MV-4-11 (cell line): Measurements from ENCODE around the gene C11orf97.

Experiments
- DNase-seq: peaks from one replicate; lab custom pipeline; 2025; lab: John Stamatoyannopoulos, UW

The C11orf97 gene, protein sequence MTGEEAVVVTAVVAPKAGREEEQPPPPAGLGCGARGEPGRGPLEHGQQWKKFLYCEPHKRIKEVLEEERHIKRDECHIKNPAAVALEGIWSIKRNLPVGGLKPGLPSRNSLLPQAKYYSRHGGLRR

DNA sequence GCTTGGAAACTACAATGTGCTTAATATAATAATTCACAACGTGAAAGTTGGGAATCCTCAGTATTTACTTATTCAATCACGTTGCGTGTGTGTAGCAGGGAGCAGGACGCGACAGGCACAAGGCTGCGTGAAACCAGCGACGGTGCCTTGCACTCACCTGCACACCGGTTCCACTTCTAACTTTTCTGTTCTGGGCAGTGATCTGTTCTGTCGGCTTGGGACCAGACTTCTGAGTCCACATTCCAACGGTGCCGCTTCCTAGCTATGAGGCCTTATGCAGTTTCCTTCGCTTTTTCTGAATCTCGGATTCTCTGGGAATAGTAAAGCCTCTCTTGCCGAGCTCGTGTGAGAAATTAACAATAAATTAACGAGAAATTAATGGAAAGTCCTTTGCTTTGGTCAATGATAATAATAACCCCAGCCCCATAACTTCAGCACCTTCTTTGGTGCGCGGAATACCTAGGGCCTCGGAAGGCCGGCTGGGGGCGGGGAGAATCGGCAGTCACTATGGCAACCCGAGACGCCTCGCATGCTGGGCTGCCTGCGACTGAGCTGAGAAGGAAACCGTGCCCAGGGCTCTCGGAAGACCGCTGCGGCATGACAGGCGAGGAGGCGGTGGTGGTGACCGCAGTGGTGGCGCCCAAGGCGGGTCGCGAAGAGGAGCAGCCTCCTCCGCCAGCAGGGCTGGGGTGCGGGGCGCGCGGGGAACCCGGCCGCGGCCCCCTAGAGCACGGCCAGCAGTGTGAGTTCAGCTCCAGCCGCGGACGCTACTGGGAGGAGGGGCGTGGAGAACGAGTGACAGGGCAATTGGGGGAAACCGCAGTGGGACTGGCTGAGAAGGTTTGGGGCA is at the start of gene C11orf97:
Gene C11orf97, plus strand, starts transcription at position 530 of the 850 bp plus-strand sequence. Its CDS starts 68 bp downstream, at position 598.
- no peak for DNase-seq

DNA sequence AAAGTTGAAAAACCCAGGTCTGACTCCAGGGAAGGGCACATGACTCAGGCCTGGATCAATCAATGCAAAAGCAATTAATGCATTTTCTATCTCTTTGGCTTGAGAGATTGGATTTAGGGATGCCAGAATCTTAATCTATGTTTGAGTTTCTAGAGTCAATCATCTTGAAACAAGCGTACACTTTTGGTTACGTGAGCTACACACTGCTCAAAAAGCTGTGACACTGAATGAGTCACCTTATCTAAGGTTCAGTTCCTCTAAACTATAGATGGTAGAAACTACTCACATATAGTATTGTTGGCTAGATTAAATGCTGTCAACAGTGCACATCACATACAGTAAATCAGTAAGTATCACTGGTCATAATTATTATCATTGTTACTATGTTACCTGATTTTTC is 42.8 kb upstream of the C11orf97 start:
- peak; percentile 74 for DNase-seq

DNA sequence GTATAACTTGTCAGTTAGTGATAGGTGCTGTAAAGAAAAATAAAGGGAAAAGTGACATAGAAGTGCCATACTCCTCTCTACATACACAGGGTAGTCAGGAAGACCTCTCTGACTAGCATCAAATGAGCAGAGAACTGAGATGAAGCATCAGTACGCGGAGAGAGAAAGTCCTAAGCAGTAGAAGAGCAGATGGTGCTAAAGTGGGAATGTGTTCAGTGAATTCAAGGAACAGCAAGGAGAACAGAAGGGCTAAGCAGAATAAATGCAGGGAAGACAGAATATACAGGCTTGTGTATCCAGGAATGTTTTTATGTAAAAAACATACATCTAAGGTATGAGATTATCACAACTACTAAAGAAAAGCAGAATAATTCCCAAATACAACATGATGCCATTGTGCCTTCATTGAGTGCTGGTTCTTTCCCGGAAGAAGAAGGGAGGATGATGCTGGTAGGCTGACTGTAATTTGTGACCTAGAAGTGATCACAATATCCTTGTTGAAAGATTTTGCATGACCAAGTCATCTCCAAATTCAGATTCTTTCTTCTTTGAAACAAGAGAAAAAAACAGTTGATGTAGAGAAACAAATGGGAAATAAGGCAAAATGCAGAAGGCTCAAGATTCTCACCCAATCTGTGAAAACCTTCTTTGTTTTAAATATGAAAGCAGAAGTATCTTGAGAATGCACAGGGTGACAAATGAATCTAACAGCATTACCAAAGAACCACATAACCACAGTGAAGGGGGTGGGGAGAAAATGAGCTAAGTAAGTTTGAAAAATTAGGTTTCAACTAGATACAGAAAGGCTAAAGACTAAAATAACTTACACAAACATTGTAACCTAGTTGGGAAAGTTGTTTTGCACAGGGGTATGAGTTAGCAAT is 39.1 kb upstream of the C11orf97 start:
- peak; percentile 94 for DNase-seq

DNA sequence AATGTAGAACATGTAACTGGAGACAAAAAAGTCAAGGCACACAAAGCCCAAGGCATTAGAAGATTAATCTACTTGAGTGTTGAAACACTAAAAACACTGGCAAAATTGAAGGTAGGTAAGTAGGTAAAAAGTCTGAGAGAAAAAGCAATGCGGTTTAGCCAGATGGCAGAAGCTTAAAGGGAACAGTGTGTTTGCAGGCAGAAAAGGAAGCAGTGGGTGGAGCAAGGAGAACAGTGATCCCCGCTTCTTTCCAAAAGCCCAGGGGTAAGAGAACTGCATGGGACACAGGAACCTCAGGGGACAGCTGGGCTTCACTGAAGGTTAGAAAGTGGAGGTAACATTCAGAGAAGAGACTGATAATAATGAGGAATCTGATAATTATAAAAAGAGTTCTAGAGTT is 34.6 kb upstream of the C11orf97 start:
- DNase-seq: no peak

DNA sequence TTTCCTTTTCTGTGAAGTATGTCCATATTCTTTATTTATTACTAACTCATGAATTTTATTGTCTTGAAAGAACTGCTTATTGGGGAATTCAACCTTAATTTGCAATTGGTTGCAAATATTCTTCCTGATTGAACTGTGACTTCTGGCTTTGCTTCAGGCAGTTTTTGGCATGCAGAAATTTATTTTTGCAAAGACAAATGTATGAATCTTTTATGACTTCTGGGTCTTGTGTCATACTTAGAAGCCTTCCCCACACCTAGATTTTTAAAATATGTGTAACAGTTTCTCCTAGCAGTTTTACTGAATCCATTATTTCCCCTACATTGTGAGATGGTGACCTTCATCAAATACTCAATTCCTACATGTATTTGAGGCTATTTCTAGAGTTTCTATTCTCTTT is 30.9 kb upstream of the C11orf97 start:
- no peak for DNase-seq

DNA sequence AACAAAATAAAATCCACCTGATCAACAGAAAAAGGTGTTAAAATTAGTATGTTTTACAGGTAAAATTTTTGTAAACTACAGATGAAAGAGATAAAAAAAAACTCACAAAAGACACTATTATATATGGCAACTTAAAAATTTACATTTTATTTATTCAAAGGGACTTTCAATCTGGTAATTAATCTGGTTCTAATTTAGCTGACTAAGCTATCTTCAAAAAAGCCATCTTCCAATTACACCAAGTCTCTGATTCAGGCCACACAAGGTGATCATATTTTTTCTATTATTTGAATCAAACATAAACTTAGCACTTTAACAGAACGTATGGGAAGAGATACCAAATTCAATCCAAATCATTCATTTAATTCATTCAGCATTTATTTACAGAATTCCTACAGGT is 26.2 kb upstream of the C11orf97 start:
- DNase-seq: no peak

DNA sequence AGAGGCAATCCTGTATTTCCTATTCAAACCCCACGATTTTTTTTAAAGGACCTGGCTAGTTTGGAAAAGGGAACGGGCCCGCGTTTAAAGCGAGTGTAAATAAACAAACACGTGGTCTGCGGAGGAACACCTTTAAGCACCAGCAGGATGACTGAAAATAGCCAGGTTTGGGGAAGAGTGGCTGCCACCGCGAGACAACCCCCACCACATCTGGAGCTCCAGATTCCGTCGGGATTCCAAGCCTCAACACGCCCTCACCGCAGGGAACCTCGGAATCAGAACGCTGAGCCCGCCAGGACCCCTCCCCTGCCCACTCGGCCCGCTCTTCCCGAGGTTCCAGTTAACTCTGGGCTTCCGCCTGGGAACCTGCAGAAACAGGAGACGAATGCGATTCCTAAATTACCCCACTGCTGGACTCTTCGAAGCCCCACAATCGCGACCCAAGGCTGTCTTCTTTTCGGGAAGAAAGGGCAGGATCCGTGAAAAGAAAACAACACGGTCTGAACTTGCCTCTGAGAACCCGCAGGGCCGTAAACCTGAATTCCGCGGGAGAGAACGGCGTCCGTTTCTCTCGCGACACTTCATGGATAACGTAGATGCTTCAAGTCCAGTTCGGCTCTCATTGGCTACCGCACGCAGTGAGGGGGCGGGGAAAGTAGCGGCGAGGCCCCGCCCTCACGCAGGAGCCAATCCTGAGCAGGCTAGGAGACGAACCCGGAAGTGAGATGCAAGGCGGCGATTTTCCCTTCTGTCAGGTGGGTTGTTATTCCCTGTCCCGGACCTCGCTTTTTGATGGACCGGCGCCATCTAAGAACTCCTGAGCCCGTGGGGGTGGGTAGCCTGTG is 18.8 kb upstream of the C11orf97 start, which contains the start of the genes ANKRD49 and MRE11:
Gene ANKRD49, plus strand, starts transcription at position 704 of the 845 bp plus-strand sequence. CDS start 2,710 bp downstream, outside the sequence.
Gene MRE11, minus strand, starts transcription at position 564 of the 845 bp plus-strand sequence. CDS start 1,043 bp downstream, outside the sequence.
- peak; percentile 96 for DNase-seq

DNA sequence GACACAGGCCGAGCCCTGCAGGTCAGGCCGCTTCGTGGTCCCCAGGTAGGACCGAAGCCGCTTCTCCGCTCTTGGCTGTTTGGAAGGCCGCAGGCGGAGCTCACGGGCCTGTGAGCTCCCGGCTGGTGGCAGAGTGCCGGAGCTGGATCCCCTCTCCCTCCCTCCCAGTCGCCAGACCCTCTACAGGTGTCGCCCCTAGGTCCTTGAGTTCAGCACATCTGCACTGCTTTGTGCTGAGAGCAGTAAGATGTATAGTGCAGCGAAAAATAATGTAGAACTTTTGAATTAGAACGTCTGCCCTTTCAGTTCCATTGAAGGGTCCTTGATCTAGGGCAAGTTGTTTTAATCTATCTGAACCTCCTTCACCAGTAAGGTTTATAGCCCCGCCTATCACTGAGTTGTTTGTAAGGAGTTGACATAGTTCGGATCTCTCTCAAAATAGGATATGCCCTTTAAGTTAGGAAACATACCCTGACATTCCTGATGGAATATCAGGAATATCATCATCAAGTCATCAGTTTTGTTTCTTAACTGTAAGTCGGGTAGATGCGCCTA is 18.1 kb upstream of the C11orf97 start:
- DNase-seq: no peak

DNA sequence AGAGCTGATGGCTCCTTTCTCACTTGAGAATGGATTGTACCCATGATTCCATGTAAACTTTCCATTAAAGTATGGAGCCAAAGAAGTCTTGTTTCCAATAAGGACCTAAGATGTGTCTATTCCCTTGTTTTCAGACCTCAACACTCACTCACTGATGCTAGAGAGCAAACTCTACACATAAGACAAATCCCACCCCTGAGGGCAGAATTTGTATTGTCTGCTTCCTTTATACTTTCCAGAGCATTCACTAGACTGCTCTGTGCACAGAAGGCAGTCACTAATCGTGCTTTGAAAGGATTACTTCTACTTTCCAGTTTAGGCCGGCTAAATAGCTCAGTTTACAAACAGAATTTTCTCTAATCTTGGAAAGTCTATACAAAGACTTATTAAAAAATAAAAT is 12.1 kb upstream of the C11orf97 start:
- DNase-seq: no peak

DNA sequence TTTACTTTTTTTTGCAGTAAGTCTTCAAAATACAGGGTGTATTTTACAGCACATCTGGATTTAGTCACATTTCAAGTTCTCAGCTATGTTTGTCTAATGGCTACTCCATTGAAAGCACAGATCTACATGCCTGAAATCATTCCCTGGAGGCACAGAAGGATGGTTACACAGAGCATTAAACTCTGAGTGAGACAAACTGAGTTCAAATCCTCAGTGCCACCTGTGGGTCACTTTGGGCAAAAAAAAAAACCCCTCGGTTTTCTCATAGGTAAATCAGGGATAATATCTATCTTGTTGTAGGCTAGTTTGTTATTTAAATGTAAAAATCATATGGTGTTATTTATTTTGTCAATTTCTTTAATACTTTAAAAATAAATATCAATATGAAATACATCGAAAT is 10.7 kb upstream of the C11orf97 start:
- no peak for DNase-seq

DNA sequence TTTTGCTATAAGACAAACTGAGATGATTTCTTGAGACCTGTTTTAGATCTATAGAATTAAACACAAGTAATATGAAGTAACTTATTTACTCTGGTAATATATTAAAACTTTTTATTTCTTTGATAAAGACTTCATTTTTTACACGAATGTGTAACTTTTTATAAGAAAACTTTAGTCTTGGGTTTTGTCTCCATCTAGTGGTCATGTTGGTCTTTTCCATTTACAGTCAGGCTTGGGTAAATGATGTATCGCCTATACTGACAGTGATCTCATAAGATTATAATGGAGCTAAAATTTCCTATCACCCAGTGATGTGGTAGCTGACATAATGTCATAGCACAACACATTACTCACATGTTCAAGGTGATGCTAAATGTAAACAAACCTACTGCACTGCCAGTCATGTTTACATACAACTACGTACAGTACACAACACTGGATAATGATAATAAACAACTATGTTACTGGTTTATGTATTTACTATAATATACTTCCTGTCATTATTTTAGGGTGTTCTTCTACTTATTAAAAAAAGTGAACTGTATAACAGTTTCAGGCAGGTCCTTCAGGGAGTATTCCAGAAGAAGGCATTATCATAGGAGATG is 7.5 kb upstream of the C11orf97 start:
- peak; percentile 38 for DNase-seq

DNA sequence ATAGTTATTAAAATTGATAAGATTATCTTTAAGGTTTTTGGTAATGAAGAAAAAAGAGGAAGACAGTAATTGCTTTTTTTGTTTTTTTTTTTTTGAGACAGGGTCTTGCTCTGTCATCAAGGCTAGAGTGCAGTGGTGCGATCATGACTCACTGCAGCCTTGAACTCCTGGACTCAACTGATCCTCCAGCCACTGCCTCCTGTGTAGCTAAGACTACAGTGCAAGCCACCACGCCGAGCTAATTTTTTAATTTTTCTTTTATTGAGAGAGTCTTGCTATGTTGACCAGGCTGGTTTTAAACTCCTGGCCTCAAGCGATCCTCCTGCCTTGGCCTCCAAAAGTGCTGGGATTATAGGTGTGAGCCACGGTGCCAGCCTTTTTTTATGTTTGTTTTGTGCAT is 5.7 kb upstream of the C11orf97 start:
- peak; percentile 25 for DNase-seq

DNA sequence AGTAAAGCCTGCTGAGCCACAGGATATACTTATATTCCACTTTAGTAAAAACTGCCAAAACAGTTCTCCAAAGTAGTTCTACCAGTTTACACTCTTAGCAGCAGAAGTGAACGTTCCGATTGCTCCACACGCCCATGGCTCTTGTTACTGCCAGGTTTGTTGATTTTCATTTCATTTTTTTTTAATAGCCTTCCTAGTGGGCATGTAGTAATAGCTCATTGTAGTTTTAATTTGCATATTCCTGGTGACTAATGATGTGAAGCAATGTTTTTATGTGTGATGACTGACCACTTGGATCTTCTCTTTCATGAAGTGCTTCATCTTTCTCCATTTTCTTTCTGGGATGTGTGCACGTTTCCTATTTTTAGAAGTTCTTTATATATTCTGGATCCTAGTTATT is 4.8 kb upstream of the C11orf97 start:
- peak; percentile 69 for DNase-seq

DNA sequence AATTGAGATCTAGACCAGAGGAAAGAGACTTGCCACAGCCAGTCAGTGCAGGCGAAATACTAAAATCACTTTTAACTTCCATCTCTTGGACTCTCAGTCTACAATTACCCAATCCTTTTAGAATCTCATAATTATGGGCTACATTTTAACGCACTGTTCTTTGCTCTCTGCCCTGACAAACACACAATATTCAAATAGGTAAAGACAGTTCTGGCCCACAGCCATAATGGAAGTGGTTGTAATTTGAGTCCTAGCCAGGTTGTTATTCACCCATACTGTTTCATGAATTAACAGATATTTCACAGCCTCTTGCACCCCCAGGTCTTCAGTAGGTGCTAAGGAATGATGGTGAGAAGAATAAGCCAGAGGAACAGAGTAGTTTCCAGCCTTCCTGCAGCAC is 830 bp downstream of the C11orf97 start:
- no peak for DNase-seq

DNA sequence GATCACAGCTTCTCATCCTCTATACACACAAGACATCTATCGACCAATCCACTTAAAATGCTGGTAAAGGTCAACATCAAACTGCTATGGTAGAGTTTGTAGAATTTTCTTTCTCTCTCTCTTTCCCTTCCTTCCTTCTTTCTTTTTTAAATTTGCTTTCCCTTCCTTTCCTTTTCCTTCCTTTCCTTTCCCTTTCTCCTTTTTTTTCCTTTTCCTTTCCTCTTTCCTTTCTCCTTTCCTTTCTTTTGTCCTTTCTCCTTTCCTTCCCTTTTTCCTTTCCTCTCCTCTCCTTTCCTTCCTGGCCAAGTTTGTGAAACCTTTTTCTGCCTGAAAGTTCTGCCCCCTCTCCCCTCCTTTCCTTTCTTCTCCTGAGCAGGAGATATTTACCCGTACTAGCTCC is 3.1 kb downstream of the C11orf97 start:
- DNase-seq: no peak

DNA sequence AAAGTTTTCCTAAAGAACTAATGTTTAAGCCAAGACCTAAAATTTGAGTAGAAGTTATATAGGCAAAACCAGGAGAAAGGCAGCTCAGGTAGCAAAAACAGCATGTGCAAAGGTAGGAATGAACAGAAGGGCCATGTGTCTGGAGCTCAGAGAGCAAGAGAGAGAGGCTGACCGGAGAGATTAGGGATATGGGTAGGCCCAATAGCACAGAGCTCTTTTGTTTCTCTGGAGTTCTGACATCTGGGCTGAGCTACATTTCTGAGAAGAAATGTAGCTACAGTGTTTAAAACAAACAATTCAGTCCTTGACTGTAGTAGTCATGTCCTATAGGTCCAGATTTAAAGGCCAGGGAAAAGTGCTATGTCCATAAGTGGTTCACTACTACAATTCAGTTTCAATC is 4.5 kb downstream of the C11orf97 start:
- DNase-seq: no peak

DNA sequence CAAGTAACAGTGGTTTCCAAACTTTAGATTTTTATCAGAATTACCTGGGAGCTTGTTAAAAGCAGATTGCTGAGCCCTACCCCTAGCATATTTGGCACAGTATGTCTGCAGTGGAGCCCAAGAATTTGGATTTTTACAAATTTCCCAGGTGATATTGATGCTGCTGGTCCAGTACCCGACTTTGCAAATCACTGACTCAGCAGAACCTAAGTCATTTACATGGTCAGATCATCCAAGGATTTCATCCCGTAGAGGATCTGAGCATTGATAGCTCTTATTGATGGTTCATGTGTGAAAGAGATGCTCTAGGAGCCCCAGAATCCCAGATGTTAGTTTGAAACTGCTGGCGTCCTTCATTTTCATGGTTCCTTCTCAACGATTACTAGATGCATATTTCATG is 6.0 kb downstream of the C11orf97 start:
- no peak for DNase-seq

DNA sequence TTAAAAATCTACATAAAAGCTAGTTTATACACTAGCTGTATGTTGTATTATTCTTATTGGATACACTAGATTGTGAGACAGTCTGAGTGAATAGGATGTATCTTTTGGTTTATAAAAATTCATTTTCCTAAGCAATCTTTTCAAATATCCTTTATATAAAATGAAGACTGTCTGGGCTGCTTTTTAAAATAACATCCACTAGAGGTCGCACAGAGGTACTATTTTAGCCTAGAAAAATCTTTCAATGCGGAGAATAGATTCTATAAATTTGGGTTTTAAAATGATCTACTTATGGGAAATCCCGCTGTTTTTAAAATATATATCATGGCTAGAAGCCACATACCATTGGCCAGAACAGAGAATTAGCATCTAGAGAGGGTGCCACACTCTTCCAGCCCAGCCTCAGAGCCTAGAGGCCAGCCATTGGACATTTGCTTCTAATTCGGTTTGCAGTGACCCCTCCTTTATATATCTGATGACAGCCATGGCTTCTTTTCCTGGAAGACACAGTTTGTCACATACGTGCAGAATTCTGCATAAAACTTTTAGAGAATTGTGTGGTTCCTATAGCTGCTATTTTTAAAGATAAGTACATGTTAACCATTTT is 7.3 kb downstream of the C11orf97 start:
- DNase-seq: peak; percentile 50

DNA sequence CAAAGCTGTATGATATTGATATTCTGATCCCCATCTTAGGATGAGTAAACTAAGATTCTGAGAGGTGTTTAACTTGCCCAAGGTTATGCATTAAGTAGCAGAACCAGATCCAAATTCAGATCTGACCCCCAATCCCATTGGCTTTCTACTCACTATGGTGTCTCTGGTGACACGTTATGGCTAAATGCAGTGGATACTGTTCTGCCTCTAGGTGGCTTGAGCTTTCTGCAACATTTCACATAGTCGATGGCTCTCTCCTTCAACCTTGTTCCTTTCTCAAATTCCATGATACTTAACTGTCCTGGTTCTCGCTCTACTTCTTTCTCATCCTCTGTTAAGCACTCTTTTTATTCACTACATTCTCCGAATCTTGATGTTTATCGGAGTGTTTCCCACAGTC is 9.4 kb downstream of the C11orf97 start:
- peak; percentile 36 for DNase-seq

DNA sequence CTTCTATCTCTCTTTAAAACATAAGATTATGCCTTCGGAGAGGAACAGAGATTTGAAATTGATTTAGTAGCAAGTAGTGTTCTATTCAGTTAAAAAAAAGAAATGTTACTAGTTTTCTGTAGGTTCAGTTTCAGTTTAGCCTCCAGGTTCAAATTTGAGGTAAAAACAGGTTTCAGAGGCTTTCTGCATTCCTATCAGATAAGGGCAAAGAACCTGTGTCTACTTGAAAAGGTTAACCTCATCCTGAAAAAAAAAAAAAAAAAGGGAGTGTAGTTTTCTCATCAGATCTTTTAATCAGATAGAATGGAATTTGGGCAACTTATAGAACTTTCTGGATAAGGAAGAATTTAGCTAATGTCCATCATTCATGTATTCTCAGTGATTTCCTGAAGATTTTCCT is 12.1 kb downstream of the C11orf97 start:
- no peak for DNase-seq
